T-helper 17 cell (primary cell): ENCODE results near the gene ZNF790. TPM values are rescaled to one million over a fixed set of nuclear protein-coding genes. Genes with fewer than 3 reads are reported as not detected.
A peak's percentile ranks its signal among the peaks of the same experiment; 100 is the strongest.
"Not testable (repeated sequence)": the region's sequence is repeated elsewhere in the genome, so short reads cannot be mapped to it uniquely, and the experiment has no call there.

Experiments used
- ATAC-seq: fragments of 150-1000 bp; cut with Tn5 transposase; 2 replicates; pipeline ENCODE4 v1.10.0; 2021; ENCODE audit warnings: mild to moderate bottlenecking, moderate library complexity
- DNase-seq, 3 donors: peaks; one replicate each; pipeline versions ENCODE4 v3.0.0 to v3.0.0-alpha.2; 2020 to 2021
- H3K9me3 ChIP-seq: one replicate; pipeline ENCODE4 v1.7.0; 2013; ENCODE audit warnings: low read length, mild to moderate bottlenecking; ENCODE audit not compliant: control insufficient read depth, poor library complexity, severe bottlenecking
- H3K27ac Mint-ChIP-seq: one replicate; pipeline ENCODE4 v1.8.0; 2022; ENCODE audit warnings: mild to moderate bottlenecking, moderate library complexity, mixed read lengths
- H3K27me3 Mint-ChIP-seq: one replicate; pipeline ENCODE4 v1.8.0; 2022; ENCODE audit warnings: mixed read lengths
- H3K36me3 Mint-ChIP-seq: one replicate; pipeline ENCODE4 v1.8.0; 2022; ENCODE audit warnings: low read depth, mixed read lengths
- H3K4me1 Mint-ChIP-seq: one replicate; pipeline ENCODE4 v1.8.0; 2022; ENCODE audit warnings: mild to moderate bottlenecking, mixed read lengths
- H3K4me3 Mint-ChIP-seq: one replicate; pipeline ENCODE4 v1.8.0; 2022; ENCODE audit warnings: mild to moderate bottlenecking, moderate library complexity, mixed read lengths
- total RNA-seq, 4 donors: library from RNA in 2 of 4; stranded (reverse) in 2 of 4; gene quantifications; one replicate each; pipeline ENCODE4 v1.2.3 and lab custom pipeline; 2022 to 2026

The ZNF790 gene
- total RNA-seq, 2 donors from 2014 or later, result 2.6 to 4.5 TPM

- Mint-ChIP-seq H3K27ac (no peak overlapping the region), H3K36me3 (peaks cover 4% of the 10 kb centered on the region), H3K4me3 (no peak overlapping the region), H3K27me3 (no peaks in the 10 kb centered on the region), H3K4me1 (no peaks in the 10 kb centered on the region)
- peaks cover 17% of the 10 kb centered on the region for H3K9me3 ChIP-seq
- no peak for DNase-seq
- ATAC-seq, result no peak
These were observed 31.2 kb downstream of the ZNF790 start for GRCh38 chr19:36807029-36807428.

GRCh38 chr19:36805364-36805763, 32.8 kb downstream of the ZNF790 start:
- H3K36me3 Mint-ChIP-seq, result peaks cover 4% of the 10 kb centered on the region
- no peaks in the 10 kb centered on the region for H3K27me3 Mint-ChIP-seq
- H3K9me3 ChIP-seq, result peaks cover 9% of the 10 kb centered on the region
- no peak for ATAC-seq
- DNase-seq, result no peak
- no peak overlapping the region for H3K4me3 Mint-ChIP-seq
- no peak overlapping the region for H3K27ac Mint-ChIP-seq
- no peaks in the 10 kb centered on the region for H3K4me1 Mint-ChIP-seq

GRCh38 chr19:36797786-36798108, 40.4 kb downstream of the ZNF790 start:
- peaks cover 4% of the 10 kb centered on the region for H3K36me3 Mint-ChIP-seq
- peak overlapping the region; percentile 94 for H3K4me3 Mint-ChIP-seq
- H3K27ac Mint-ChIP-seq, result peak overlapping the region; percentile 96
- DNase-seq (no peak), ATAC-seq (no peak)
- no peaks in the 10 kb centered on the region for H3K27me3 Mint-ChIP-seq
- no peaks in the 10 kb centered on the region for H3K4me1 Mint-ChIP-seq
- H3K9me3 ChIP-seq, result peaks cover 2% of the 10 kb centered on the region

GRCh38 chr19:36796714-36796992, 41.5 kb downstream of the ZNF790 start:
- Mint-ChIP-seq H3K36me3 (peaks cover 5% of the 10 kb centered on the region), H3K27ac (peak overlapping the region; percentile 96), H3K4me1 (no peaks in the 10 kb centered on the region)

GRCh38 chr19:36791420-36792141, 46.6 kb downstream of the ZNF790 start:
- not testable (repeated sequence) for H3K4me3 Mint-ChIP-seq, H3K36me3 Mint-ChIP-seq

More at GRCh38 chr19:36796714-36796992, 41.5 kb downstream of the ZNF790 start:
- Mint-ChIP-seq H3K4me3 (peak overlapping the region; percentile 94), H3K27me3 (no peaks in the 10 kb centered on the region)
- no peak for DNase-seq
- no peaks in the 10 kb centered on the region for H3K9me3 ChIP-seq
- no peak for ATAC-seq

GRCh38 chr19:36775768-36776167, 62.4 kb downstream of the ZNF790 start:
- no peaks in the 10 kb centered on the region for H3K9me3 ChIP-seq
- ATAC-seq (no peak), DNase-seq (no peak)
- H3K36me3 Mint-ChIP-seq, result peaks cover 2% of the 10 kb centered on the region
- no peaks in the 10 kb centered on the region for H3K27me3 Mint-ChIP-seq
- peaks cover 17% of the 10 kb centered on the region for H3K4me1 Mint-ChIP-seq
- no peak overlapping the region for H3K4me3 Mint-ChIP-seq
- H3K27ac Mint-ChIP-seq, result no peak overlapping the region

More at GRCh38 chr19:36791420-36792141, 46.6 kb downstream of the ZNF790 start:
- peak; percentile 91 for ATAC-seq
- not testable (repeated sequence) for H3K27me3 Mint-ChIP-seq, DNase-seq, H3K27ac Mint-ChIP-seq, H3K9me3 ChIP-seq, H3K4me1 Mint-ChIP-seq

GRCh38 chr19:36773223-36773579, 65.0 kb downstream of the ZNF790 start:
- DNase-seq (no peak), ATAC-seq (peak; percentile 28)
- Mint-ChIP-seq H3K4me1 (peaks cover 17% of the 10 kb centered on the region), H3K4me3 (peak overlapping the region; percentile 91), H3K27me3 (no peaks in the 10 kb centered on the region), H3K27ac (peak overlapping the region; percentile 93), H3K36me3 (peaks cover 2% of the 10 kb centered on the region)
- H3K9me3 ChIP-seq, result no peaks in the 10 kb centered on the region

GRCh38 chr19:36772311-36773222, 65.6 kb downstream of the ZNF790 start, which contains the start of gene ZNF850:
Gene ZNF850, minus strand, starts transcription at chr19:36772807. Its CDS starts 10,201 bp downstream, at chr19:36762606.
- Mint-ChIP-seq H3K36me3 (peaks cover 2% of the 10 kb centered on the region), H3K27me3 (no peaks in the 10 kb centered on the region), H3K4me3 (peak within 1 kb of the TSS; percentile 91), H3K27ac (peak within 1 kb of the TSS; percentile 93), H3K4me1 (peaks cover 17% of the 10 kb centered on the region)
- DNase-seq, result peak; percentile 86 to 89 (median 86)
- no peaks in the 10 kb centered on the region for H3K9me3 ChIP-seq
- ATAC-seq, result peak; percentile 94

- ATAC-seq (no peak), DNase-seq (no peak)
- H3K4me3 Mint-ChIP-seq, result peak overlapping the region; percentile 91
- peak overlapping the region; percentile 93 for H3K27ac Mint-ChIP-seq
- H3K9me3 ChIP-seq, result no peaks in the 10 kb centered on the region
- H3K36me3 Mint-ChIP-seq, result peaks cover 2% of the 10 kb centered on the region
- H3K27me3 Mint-ChIP-seq, result no peaks in the 10 kb centered on the region
- H3K4me1 Mint-ChIP-seq, result peaks cover 17% of the 10 kb centered on the region
These were observed 66.6 kb downstream of the ZNF790 start for GRCh38 chr19:36771261-36772231.

Other genes starting within 250 kb of the ZNF790 start
- gene ZNF382, start 233.1 kb downstream of the ZNF790 start, total RNA-seq, result 1 to 10 TPM; 6.4 to 7.0 TPM
- gene ZNF461, start 171.6 kb downstream of the ZNF790 start, total RNA-seq, result 10 to 100 TPM in 1 of 2 donors, 1 to 10 TPM in 1; 9.0 to 11.1 TPM
- gene ZNF567, start 150.8 kb downstream of the ZNF790 start, total RNA-seq, result 1 to 10 TPM; 6.1 to 7.4 TPM
- 1 to 10 TPM; 2.0 to 2.4 TPM for gene ZNF850, start 65.6 kb downstream of the ZNF790 start, total RNA-seq
- gene ZNF345, start 12.5 kb upstream of the ZNF790 start, total RNA-seq, result 1 to 10 TPM; 8.2 to 8.4 TPM
- gene ZNF829, start 77.9 kb upstream of the ZNF790 start, total RNA-seq, result 1 to 10 TPM; 3.9 TPM
- gene ZNF568, start 77.9 kb upstream of the ZNF790 start, total RNA-seq, result 1 to 10 TPM; 6.3 to 7.3 TPM
- gene ZNF420, start 240.0 kb upstream of the ZNF790 start, total RNA-seq, result 1 to 10 TPM; 6.4 to 8.3 TPM